Smooth muscle cell of the pulmonary artery (primary cell): ENCODE data around the gene SRRM1. TPM values are rescaled to one million over a fixed set of nuclear protein-coding genes. Genes with fewer than 3 reads are reported as not detected.

Source experiments
- total RNA-seq: library from RNA; depleted of rRNA; stranded (reverse); fragments of >200 nt; gene quantifications from 2 replicates; pipeline ENCODE4 v1.2.3, GENCODE V29; 2014

The SRRM1 gene, protein sequence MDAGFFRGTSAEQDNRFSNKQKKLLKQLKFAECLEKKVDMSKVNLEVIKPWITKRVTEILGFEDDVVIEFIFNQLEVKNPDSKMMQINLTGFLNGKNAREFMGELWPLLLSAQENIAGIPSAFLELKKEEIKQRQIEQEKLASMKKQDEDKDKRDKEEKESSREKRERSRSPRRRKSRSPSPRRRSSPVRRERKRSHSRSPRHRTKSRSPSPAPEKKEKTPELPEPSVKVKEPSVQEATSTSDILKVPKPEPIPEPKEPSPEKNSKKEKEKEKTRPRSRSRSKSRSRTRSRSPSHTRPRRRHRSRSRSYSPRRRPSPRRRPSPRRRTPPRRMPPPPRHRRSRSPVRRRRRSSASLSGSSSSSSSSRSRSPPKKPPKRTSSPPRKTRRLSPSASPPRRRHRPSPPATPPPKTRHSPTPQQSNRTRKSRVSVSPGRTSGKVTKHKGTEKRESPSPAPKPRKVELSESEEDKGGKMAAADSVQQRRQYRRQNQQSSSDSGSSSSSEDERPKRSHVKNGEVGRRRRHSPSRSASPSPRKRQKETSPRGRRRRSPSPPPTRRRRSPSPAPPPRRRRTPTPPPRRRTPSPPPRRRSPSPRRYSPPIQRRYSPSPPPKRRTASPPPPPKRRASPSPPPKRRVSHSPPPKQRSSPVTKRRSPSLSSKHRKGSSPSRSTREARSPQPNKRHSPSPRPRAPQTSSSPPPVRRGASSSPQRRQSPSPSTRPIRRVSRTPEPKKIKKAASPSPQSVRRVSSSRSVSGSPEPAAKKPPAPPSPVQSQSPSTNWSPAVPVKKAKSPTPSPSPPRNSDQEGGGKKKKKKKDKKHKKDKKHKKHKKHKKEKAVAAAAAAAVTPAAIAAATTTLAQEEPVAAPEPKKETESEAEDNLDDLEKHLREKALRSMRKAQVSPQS
- 23.6 and 23.8 TPM in 2 replicates for total RNA-seq

DNA sequence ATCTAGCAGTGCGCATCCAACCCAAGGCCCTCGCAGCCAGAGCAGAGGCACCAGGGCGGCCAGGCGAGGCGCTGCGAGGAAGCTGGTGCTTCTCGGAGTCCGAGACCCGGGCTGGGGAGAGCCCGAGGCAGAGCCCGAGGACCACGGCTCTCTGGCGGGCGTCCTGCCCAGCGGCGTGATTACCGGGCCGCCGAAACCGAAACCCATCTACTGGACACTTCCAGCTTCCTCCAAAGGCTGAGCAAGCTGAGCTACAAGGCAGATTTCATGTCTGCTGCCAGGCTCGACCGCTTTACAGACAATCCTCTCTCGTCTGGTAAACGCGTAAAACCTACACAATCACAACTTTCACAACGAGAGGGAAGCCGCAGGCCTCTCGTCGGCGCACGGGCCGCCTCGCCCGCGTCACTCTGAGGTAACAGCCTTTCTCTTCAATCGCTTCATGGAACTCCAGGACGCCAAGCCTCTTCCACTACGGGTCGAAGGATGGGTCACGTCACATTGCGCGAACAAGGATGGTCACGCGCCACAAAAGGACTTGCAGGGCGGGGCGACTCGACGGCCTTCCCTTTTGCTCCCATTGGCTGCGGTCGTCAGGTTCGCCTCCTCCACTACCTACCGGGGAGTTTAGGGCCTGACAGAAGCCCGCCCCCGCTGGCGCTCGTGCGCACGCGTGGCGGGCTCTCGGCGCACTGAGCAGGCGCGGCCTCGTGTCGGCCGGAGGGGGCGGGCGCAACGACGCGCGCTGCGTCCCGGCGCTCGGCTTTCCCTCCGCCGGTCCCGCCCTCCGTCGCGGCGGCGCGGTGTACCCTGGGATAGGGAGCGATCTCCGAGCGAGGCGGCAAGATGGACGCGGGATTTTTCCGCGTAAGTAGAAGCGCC is at the start of gene SRRM1:
SRRM1 (plus strand) TSS at position 822 of the 882 bp plus-strand sequence; CDS start at position 847, 25 bp downstream.

Other genes with a start within 250 kb of the SRRM1 start
- gene STPG1, start 229.5 kb upstream of the SRRM1 start, total RNA-seq, result 4.2 TPM in 2 replicates
- 52.6 and 63.2 TPM in 2 replicates for gene NIPAL3, start 227.5 kb upstream of the SRRM1 start, total RNA-seq
- 3.7 and 4.2 TPM in 2 replicates for gene RCAN3, start 140.5 kb upstream of the SRRM1 start, total RNA-seq
- gene NCMAP, start 87.2 kb upstream of the SRRM1 start, total RNA-seq, result not detected in 2 replicates
- gene CLIC4, start 102.1 kb downstream of the SRRM1 start, total RNA-seq, result 366 and 460 TPM in 2 replicates